ENCODE measurements around the gene ARPC1B.

The ARPC1B gene

GRCh38 chr7:99437946-99438572 lies 63.5 kb downstream of the ARPC1B start:
- Histone ChIP-seq H3K9ac (ENCODE audit: insufficient read length) (peak overlapping the region; percentile 95), H3K9me3 (ENCODE audit: low read depth, low read length) (no peaks in the 10 kb centered on the region), H3K4me3 (peak overlapping the region; percentile 98), H3K36me3 (ENCODE audit: insufficient read depth, low read length) (peaks cover 29% of the 10 kb centered on the region; the same call in 1 of the 2 replicates), H3K27ac (peak overlapping the region; percentile 54; the same call in 1 of the 2 replicates)
- no peak for TF ChIP-seq EZH2 (IDR thresholded peaks at IDR 0.05)
- no peak for TF ChIP-seq FOXP2 (optimal IDR thresholded peaks at IDR 0.05; ENCODE audit: control extremely low read depth, extremely low read length, insufficient read depth)
- DNase-seq (ENCODE audit: low read depth, low spot score), result no peak

DNA sequence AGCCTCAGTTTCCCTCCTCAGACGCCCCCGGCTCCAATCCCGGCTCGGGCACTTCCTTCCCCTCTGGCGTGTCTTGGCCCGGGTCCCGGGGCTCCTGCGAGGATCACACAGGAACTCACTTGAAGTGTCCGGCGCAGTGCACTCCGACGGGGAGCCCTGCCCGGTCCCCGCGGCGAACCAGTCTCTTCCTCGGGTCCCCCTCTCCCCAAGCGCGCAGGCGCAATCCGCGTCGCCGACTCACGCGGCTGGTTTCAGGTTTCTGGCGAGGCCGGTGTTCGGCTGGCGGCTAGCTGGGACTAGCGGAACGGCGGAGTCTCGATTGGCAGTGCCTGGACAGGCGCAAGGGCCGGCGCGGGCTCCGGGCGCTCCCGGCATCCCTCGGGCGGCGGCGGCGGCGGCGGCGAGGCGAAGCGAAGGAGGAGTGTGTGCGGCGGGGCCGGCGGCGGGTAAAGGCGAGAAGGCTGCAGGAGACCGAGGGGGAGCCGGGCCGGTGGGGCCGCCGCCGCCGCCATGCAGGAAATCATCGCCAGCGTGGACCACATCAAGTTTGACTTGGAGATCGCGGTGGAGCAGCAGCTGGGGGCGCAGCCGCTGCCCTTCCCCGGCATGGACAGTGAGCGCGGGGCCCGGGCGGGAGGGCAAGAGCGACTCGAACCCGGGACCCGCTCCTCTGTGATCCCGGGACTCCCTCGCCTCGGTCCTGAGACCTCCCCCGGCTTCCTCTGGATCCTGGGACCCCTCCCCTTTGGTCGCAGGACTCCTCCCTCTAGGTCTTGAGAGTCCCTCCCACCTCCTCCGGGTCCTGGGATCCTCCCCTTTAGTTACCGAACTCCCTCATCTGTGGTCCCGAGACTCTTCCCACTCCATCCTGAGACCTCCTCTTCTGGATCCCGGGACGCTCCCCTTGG lies 64.3 kb downstream of the ARPC1B start, which contains the start of the genes CPSF4 and PTCD1:
Gene CPSF4 (plus strand): TSS at position 371 of the 908 bp plus-strand sequence. CDS start 140 bp downstream, at position 511.
Gene PTCD1 (minus strand): TSS at position 226 of the 908 bp plus-strand sequence. CDS start 3,556 bp downstream, outside the sequence.
- peaks cover 30% of the 10 kb centered on the region; the same call in 1 of the 2 replicates for H3K36me3 ChIP-seq (ENCODE audit: insufficient read depth, low read length)

DNA sequence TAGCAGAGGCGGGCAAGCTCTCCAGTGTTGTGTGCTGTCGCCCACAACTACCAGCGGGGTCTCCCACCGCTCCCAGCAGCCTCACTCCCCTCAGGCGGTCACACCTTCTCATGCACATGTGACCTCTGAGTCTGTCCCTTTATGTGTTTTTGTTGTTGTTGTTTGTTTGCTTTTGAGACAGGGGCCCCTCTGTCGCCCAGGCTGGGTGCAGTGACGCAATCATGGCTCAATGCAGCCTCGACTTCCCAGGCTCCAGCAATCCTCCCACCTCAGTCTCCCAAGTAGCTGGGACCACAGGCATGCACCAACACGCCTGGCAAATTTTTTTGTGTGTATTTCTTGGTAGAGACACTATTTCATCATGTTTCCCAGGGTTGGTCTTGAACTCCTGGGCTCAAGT lies 65.7 kb downstream of the ARPC1B start:
- Histone ChIP-seq H3K36me3 (ENCODE audit: insufficient read depth, low read length) (peaks cover 27% of the 10 kb centered on the region), H3K9me3 (ENCODE audit: low read depth, low read length) (no peaks in the 10 kb centered on the region), H3K27ac (no peak overlapping the region), H3K9ac (ENCODE audit: insufficient read length) (peak overlapping the region; percentile 95), H3K4me3 (peak overlapping the region; percentile 98)
- no peak for TF ChIP-seq POLR2AphosphoS5 (IDR thresholded peaks at IDR 0.05; ENCODE audit: borderline replicate concordance, low read depth, low read length)
- TF ChIP-seq EZH2 (IDR thresholded peaks at IDR 0.05), result no peak
- TF ChIP-seq FOXP2 (optimal IDR thresholded peaks at IDR 0.05; ENCODE audit: control extremely low read depth, extremely low read length, insufficient read depth), result no peak
- DNase-seq (ENCODE audit: low read depth, low spot score), result no peak

More for the DNA sequence above, 64.3 kb downstream of the ARPC1B start, which contains the start of the genes CPSF4 and PTCD1:
- H3K27ac ChIP-seq, result peak within 1 kb of the TSS; percentile 81
- DNase-seq (ENCODE audit: low read depth, low spot score), result peak; percentile 35
- peak within 1 kb of the TSS; percentile 95 for H3K9ac ChIP-seq (ENCODE audit: insufficient read length)
- TF ChIP-seq POLR2AphosphoS5 (IDR thresholded peaks at IDR 0.05; ENCODE audit: borderline replicate concordance, low read depth, low read length) (peak; percentile 77), EZH2 (IDR thresholded peaks at IDR 0.05) (no peak)
- no peaks in the 10 kb centered on the region for H3K9me3 ChIP-seq (ENCODE audit: low read depth, low read length)
- H3K4me3 ChIP-seq, result peak within 1 kb of the TSS; percentile 98
